Karpas-422 (cell line): ENCODE measurements around the gene HOXA5. TPM values are rescaled to one million over a fixed set of nuclear protein-coding genes. Genes with fewer than 3 reads are reported as not detected.

Source experiments
- DNase-seq: peaks from one replicate; pipeline ENCODE4 v3.0.0-alpha.2; 2015
- H2AFZ ChIP-seq: fragments of 200-600 bp; sonication (generic); 2 replicates; pipeline ENCODE4 v1.6.1; 2014; ENCODE audit warnings: antibody characterized with exemption, low read length, mixed read lengths
- H3K27ac ChIP-seq: fragments of 200-600 bp; sonication (generic); 2 replicates; pipeline ENCODE4 v1.5.1; 2014; ENCODE audit warnings: mild to moderate bottlenecking, low read length, moderate library complexity
- H3K27me3 ChIP-seq: fragments of 200-600 bp; sonication (generic); 2 replicates; pipeline ENCODE4 v1.6.1; 2014; ENCODE audit warnings: low read length, mixed read lengths
- H3K36me3 ChIP-seq: fragments of 200-600 bp; sonication (generic); 2 replicates; pipeline ENCODE4 v1.6.1; 2014; ENCODE audit warnings: low read length, mixed read lengths; ENCODE audit not compliant: insufficient read depth
- H3K4me1 ChIP-seq: fragments of 200-600 bp; sonication (generic); 2 replicates; pipeline ENCODE4 v1.6.1; 2014; ENCODE audit warnings: mild to moderate bottlenecking, low read length, mixed read lengths
- H3K4me2 ChIP-seq: fragments of 200-600 bp; sonication (generic); 2 replicates; pipeline ENCODE4 v1.6.1; 2014; ENCODE audit warnings: low read length, low read depth, mild to moderate bottlenecking; ENCODE audit not compliant: poor library complexity, severe bottlenecking
- H3K4me3 ChIP-seq: fragments of 200-600 bp; sonication (generic); 2 replicates; pipeline ENCODE4 v1.5.1; 2014; ENCODE audit warnings: mild to moderate bottlenecking, antibody characterized with exemption, low read length, mixed read lengths
- H3K79me2 ChIP-seq: fragments of 200-600 bp; sonication (generic); 2 replicates; pipeline ENCODE4 v1.6.1; 2014; ENCODE audit warnings: mild to moderate bottlenecking, low read length, mixed read lengths
- H3K9ac ChIP-seq: fragments of 200-600 bp; sonication (generic); 2 replicates; pipeline ENCODE4 v1.6.0; 2014; ENCODE audit warnings: low read length
- H3K9me2 ChIP-seq: fragments of 200-600 bp; sonication (generic), shearing (Covaris generic); replicated peaks from 2 replicates; pipeline ENCODE4 v1.6.0; 2014; ENCODE audit warnings: mild to moderate bottlenecking, low read length, moderate library complexity; ENCODE audit not compliant: insufficient read depth
- H3K9me3 ChIP-seq: fragments of 300-700, 200-600 bp; sonication (generic); 2 replicates; pipeline ENCODE4 v1.6.1; 2014; ENCODE audit warnings: low read length, mixed read lengths
- H4K20me1 ChIP-seq: fragments of 200-600 bp; sonication (generic); 2 replicates; pipeline ENCODE4 v1.6.1; 2014; ENCODE audit warnings: mild to moderate bottlenecking, antibody characterized with exemption, low read length, low read depth; ENCODE audit not compliant: insufficient read depth
- small RNA-seq: library from RNA; depleted of rRNA; stranded (forward); fragments of <200 nt; gene quantifications from one replicate; pipeline ENCODE3, GENCODE V24; 2014
- total RNA-seq: library from RNA; depleted of rRNA; stranded (reverse); fragments of >200 nt; shearing (Covaris generic); gene quantifications from 2 replicates; pipeline ENCODE4 v1.2.3, GENCODE V29; 2014; ENCODE audit warnings: low replicate concordance; rRNA removed

The HOXA5 gene
- total RNA-seq, 1 experiment from 2014 or later: 4.1 TPM

DNA sequence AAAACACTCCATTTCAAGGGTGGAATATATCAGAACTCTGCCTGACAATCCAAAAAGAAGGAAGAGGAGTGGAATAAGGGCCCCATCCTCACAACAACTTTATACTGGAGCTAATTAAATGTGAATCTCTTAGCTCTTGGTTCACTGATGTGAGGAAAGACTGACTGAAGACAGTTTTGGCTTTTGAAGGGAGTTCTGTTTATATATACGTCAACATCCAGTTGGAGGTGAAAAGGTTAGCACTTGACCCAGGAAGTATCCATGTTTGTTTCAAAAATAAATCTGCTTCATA, 50.7 kb downstream of the HOXA5 start:
- Histone ChIP-seq H2AFZ (no peak overlapping the region), H3K36me3 (no peaks in the 10 kb centered on the region), H3K27me3 (no peaks in the 10 kb centered on the region), H3K27ac (no peak overlapping the region), H3K4me3 (no peak overlapping the region), H3K9me3 (no peaks in the 10 kb centered on the region), H3K79me2 (peaks cover 11% of the 10 kb centered on the region), H3K4me2 (no peak overlapping the region), H4K20me1 (no peaks in the 10 kb centered on the region), H3K9me2 (no peaks in the 10 kb centered on the region), H3K4me1 (peaks cover 18% of the 10 kb centered on the region), H3K9ac (no peak overlapping the region)
- no peak for DNase-seq

DNA sequence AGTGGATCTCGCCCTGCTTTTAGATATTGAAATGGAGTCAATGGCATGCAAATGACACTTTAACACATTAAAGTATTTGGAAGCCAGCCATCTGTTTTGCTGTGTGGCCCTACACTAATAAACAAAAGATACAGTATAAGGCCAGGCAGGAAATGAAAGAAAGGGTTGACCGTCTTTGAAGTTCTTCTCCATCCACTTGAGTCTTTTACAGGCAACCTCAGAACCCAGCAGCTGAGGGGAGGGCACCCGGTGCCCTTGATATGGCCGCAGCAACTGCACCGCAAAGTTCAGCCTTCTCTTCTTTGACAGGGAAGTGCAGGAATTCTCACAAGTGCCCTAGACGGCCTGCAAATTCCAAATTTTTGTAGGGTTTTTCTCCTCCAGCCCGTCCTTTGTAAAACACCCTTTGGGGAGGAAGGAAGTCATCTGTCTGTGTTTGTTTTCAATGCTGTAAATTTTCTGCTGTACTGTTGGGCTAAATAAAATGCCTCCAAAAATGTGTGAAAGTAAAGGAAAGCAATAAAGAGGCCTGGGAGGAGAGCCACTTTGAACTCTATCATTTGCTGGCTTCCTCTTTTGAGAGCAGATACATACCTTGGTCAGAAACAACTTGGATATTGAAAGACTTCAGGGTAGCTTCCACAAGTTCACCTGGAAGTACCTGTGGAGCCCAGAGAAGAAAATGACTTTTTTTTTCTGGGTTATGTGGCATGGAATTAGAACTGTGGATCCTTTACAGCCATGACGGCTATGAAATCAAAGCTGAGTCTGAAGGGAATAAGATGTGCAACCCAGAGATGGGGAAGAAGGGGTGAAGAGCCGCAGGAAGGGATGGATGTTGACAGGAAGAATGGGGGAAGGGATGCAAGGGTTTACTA, 51.3 kb downstream of the HOXA5 start:
- Histone ChIP-seq H3K9ac (no peak overlapping the region), H3K4me2 (no peak overlapping the region), H3K4me3 (no peak overlapping the region), H4K20me1 (no peaks in the 10 kb centered on the region), H3K79me2 (peaks cover 5% of the 10 kb centered on the region), H3K9me2 (no peaks in the 10 kb centered on the region), H3K27me3 (no peaks in the 10 kb centered on the region), H3K9me3 (no peaks in the 10 kb centered on the region), H3K36me3 (no peaks in the 10 kb centered on the region), H3K4me1 (peaks cover 12% of the 10 kb centered on the region), H2AFZ (no peak overlapping the region), H3K27ac (no peak overlapping the region)
- DNase-seq: no peak

DNA sequence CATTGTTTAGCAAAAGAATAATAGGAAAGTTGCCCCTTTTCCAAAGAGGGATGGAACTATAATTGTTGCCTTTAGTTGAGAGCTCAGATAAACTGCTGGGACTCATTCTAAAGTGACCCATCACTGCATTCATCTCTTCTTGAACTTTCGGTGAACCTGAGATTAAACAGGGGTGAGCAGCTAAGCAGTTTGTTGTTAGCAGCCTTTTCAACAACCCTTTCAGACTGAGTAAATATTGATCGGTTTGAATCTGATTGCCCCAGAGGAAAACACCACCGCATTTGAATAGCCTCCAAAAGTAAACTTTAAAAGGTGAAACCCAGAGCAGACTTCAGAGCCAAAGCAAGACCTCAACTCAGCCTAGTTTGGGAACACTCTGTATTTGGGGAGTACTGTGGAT, 52.4 kb downstream of the HOXA5 start:
- no peak overlapping the region for H2AFZ ChIP-seq
- H3K27me3 ChIP-seq: no peaks in the 10 kb centered on the region
- H3K4me2 ChIP-seq: no peak overlapping the region
- no peaks in the 10 kb centered on the region for H4K20me1 ChIP-seq
- H3K4me3 ChIP-seq: no peak overlapping the region
- H3K9ac ChIP-seq: no peak overlapping the region
- H3K4me1 ChIP-seq: peaks cover 8% of the 10 kb centered on the region
- no peak for DNase-seq
- no peaks in the 10 kb centered on the region for H3K9me2 ChIP-seq
- H3K9me3 ChIP-seq: no peaks in the 10 kb centered on the region
- H3K79me2 ChIP-seq: no peaks in the 10 kb centered on the region
- no peak overlapping the region for H3K27ac ChIP-seq
- H3K36me3 ChIP-seq: no peaks in the 10 kb centered on the region

Small RNA genes lying within 50 kb of the gene (small RNA-seq; reads per million reads assigned to genes)
- gene AC004080.5 (not detected), gene RF01977 (not detected), gene RF02140 (not detected), gene RF02141 (not detected)

Other genes with a start within 250 kb of the HOXA5 start
- gene HOXA1, start 47.7 kb downstream of the HOXA5 start, total RNA-seq: 4.1 and 4.4 TPM in 2 replicates
- gene HOXA2, start 41.0 kb downstream of the HOXA5 start, total RNA-seq: 0.41 and 0.47 TPM in 2 replicates
- 0.79 TPM in 1 of 2 replicates, not detected in the other for gene HOXA4, start 12.9 kb downstream of the HOXA5 start, total RNA-seq
- gene HOXA6, start 4.1 kb upstream of the HOXA5 start, total RNA-seq: 3.4 and 8.4 TPM in 2 replicates
- gene HOXA3, start 8.9 kb upstream of the HOXA5 start, total RNA-seq: 1.3 TPM in 2 replicates
- gene HOXA7, start 13.0 kb upstream of the HOXA5 start, total RNA-seq: 7.5 and 10.2 TPM in 2 replicates
- gene HOXA9, start 21.9 kb upstream of the HOXA5 start, total RNA-seq: not detected in 2 replicates
- not detected in 2 replicates for gene HOXA10, start 30.6 kb upstream of the HOXA5 start, total RNA-seq
- gene HOXA11, start 41.6 kb upstream of the HOXA5 start, total RNA-seq: not detected in 2 replicates
- 0.07 TPM in 1 of 2 replicates, not detected in the other for gene HOXA13, start 56.4 kb upstream of the HOXA5 start, total RNA-seq
- not detected in 2 replicates for gene EVX1, start 99.1 kb upstream of the HOXA5 start, total RNA-seq